HG03139 (cell line): ENCODE measurements around the gene SYT8.

Experiments
- ATAC-seq: cut with Tn5 transposase; IDR thresholded peaks from one replicate; pipeline ENCODE4 v1.9.1; 2021; ENCODE audit not compliant: unreplicated experiment

The SYT8 gene

DNA sequence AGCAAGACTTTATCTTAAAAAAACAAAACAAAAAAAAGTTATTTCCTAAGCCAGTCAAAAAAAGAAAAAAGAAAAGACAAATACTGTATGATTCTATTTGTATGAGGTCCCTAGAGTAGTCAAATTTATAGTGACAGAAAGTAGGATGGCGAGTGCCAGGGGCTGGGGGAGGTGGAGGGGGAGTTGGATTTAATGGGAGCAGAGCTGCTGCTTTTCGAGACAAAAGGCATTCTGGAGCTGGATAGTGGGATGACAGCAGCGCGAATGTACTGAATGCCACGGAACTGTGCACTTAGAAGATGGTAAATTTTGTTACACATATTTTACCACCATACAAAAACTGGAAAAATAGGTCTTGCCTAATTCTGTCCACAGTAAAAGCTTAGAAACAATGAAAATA is 17.8 kb upstream of the SYT8 start:
- ATAC-seq: no peak

DNA sequence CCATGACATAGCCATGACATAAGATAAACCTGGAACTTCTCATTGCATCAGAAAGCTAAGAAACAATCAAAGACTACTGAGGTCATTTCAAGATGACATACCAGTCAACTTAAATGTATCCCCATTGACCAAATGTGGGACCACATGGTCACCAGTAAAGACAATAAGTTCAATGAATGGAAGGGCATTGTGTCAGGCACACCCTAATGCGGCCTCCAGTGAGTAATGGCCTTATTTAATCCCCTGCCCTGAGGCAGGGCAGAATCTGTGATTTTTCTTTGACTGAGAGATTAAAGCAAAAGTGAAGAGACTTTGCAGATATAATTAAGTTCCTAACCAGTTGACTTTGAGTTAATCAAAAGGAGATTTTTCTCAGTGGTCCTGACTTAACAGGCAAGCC is 17.3 kb upstream of the SYT8 start:
- ATAC-seq: no peak

- no peak for ATAC-seq
Measured at GRCh38 chr11:1819074-1819473, 15.7 kb upstream of the SYT8 start.

DNA sequence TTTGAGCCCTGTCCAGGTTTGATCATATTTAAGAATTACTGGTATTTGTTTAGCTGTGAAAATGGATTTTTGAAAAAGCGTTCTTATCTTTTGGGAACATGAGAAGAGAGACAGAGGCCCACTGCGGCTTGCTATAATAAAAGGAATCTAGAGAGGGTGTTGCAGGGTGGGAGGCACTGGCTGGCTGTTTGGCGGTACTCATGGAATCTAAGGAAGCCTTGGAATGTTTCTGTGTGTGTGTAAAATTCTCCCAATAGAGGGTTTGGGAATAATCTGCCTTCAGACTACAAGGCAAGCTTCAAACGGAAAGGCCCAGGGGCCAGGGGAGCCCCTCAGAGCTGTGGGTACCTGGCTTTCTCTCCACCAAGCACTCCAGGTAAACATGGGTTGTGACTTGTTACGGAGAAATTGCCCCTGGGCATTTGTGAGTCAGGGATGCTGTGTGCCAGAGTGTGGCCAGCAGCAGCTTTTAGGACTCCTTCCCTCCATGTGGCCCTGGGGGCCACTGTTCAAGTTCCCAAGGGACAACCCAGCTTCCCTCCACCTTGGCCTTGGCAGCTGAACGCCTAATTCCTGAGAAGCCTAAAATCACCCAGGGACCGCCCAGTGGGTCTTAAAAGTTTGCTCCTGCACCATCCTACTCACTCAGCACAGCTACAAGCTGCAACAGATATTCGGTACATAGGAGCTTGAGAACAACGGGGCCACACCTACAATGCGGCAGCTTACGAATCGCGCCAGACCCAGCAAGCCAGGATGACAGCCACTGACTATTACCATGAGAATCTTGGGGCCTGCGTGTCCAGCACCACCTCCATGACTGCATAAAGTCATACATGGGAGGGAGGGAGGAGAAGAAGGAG is 14.1 kb upstream of the SYT8 start:
- no peak for ATAC-seq

DNA sequence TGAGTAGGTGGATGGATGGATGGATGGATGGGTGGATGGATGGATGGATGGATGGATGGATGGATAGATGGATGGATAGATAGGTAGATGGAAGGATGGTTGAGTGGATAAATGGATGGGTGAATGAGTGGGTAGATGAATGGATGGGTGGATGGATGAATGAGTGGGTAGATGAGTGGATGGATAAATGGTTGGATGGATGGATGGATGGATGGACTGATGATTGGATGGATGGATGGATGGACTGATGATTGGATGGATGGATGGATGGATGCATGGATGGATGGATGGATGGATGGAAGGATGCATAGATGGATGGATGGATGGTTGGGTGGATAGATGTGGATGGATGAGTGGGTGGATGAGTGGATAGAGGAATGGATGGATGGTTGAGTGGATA is 13.2 kb upstream of the SYT8 start:
- no peak for ATAC-seq

GRCh38 chr11:1822648-1823375 is 12.0 kb upstream of the SYT8 start:
- no peak for ATAC-seq

- ATAC-seq: no peak
Measured at GRCh38 chr11:1823376-1824220, 11.2 kb upstream of the SYT8 start.

DNA sequence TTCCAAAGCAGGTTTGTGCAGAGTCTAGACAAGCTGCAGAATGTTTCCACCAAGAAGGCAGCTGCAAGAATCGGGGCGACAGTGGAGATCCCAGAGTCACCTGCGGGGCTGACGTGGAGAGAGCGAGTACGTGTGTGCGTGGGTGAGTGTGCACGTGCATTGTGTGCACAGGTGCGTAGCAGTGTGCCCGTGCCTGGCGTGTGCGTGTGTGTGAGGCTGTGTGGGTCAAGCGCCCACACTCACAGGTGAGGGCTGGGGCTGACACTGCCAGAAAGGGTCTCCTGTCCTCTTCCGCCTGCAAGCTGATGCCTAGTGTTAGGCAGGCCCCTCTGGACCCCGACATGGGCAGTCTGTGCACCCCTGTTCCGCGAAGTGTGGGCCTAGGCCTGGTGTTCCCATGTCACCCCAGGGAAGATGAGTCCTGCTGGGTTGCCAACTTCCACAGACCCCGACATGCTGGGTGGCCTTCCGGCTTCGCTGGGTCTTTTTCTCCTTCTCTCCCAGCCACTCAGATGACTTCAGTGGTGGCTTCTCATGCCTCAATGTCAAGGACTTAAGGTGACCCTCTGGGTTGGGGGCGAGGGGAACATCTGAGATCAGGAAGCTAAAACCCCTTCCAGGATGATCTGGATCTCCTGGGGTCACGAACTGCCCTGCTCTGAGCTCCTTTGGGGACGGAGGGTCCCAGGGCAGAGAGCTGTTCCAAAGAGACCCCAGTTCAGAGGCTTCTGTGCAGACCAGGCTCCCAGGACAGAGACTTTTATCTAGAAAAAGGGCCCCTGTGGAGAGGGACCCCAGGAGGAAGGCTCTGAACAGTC is 10.4 kb upstream of the SYT8 start:
- no peak for ATAC-seq

DNA sequence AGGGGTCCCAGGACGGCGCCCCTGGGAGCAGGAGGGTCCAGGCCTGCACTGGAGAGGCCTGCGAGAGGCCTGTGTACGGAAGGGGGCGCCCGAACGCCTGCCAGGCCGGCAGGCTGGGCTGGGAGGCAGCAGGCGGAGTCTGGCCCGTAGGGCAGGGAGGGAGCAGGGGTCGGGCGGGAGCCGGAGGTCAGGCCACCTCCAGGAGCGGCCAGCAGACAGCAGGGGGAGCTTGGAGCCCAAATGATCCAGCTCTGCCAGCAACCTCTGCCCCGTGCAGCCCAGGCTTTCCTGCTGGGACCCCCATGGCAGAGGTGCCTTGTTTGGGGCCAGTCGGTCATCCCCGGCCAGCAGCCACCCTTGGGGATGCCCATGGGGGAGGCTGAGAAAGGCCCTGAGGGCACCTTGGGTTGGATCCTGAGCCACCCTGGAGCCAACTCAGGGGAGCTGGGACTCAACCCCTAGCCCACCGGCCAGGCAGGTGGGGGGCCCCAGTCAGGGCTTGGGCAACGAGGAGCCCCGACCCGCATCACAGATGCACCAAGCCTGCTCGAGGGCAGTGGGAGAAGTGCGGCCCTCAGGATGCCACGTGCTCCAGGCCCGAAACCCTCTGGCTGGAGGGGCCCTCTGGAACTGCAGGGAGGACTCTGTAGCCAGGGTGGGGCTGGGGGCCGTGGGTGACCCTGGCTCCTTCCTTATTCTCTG is 9.6 kb upstream of the SYT8 start:
- ATAC-seq: no peak

DNA sequence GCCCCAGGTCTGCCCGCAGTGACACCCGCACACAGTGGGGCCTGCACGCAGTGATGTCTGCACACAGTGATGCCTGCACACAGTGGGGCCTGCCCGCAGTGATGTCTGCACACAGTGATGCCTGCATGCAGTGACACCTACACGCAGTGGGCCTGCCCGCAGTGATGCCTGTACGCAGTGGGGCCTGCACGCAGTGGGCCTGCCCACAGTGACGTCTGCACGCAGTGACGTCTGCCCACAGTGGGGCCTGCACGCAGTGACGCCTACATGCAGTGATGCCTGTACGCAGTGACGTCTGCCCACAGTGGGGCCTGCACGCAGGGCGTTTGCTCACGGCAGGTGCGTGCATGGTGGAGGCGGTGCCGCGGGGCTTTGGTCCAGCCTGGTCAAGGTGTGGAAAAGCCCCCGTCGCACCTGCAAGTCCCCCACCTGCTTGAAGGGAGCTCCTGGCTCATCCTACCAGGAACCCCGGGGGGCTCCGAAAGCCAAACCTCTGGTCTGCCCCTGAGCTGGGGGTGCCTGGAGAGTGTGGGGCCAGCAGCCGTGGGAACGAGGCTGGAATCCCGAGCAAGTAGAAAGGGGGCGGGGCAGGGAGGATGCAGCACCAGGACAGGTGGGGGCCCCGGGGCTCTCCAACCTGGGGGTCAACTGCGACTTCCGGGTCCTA is 8.9 kb upstream of the SYT8 start:
- no peak for ATAC-seq

- ATAC-seq: no peak
Measured at GRCh38 chr11:1826552-1827094, 8.2 kb upstream of the SYT8 start.

- ATAC-seq: no peak
Measured at GRCh38 chr11:1827095-1827813, 7.5 kb upstream of the SYT8 start.

DNA sequence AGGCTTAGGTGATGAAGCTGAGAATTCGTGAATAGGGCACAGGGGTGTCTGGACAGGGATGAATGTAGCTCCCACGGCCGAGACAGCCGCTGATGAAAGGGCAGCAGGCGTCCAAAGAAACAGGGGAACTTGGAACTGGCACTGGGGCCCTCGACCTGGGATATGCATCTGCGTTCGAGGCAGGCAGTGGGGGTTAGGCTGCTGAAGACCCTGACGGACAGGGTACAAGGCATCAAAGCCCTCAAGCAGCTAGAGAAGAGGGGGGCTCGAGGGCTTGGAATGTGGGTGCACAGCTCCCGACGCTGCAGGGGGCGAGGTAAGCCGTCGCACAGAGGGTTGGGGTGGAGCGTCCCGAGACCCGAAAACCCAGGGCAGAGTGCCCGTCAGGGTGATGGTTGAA is 6.9 kb upstream of the SYT8 start:
- ATAC-seq: no peak

DNA sequence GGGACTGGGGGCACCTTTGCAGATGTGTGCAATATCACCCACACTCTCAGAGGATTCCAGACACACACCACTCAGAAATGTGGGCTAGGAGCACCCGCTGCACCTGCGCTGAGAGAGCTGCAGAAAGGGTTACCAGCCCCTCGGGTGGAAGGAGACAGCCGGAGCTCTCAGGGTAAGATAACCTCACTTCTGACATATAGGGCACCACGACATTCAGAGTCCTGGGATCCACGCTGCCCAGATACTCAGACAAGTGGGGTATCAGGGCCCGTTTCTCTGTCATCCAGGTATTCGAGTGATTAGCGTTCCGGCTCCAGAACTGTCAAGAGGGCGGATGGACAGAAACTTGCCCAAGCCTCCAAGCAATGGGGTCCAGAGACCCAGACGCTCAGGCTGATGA is 6.2 kb upstream of the SYT8 start:
- no peak for ATAC-seq

DNA sequence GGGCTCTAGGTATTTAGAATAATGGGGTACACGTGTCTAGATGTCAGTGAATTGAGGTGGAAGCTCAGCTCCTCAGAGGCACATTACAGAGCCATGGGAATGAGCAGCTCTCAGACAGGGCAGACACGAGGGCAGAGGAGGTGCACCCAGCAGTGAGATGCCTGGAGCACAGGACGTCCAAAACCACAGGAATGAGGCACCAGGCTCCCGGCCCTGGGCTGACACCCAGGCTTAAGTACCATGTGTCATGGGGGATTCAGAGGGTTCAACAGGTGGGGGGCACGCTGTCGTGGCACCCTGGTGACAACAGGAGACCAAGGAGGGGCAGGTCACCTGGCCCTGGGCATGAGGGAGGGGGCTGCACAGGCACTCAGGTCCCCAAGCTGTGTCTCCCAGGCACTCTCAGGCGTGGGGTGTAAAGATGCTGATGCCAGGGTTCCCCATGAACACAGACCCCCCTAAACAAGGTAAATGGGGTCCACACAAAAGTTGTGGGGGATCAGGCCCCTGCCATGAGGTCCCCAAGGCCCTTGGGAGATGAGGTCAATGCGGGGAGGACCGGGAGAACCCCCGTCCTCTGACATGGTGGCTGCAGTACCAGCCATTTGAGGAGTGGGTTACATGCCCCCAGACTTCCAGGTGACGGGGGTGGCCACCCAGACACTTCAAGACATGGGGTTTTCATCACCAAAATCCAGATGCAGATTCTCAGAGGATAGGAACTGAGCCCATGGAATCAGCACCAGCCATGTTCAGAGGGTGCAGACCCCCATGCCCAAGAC is 5.6 kb upstream of the SYT8 start:
- no peak for ATAC-seq

DNA sequence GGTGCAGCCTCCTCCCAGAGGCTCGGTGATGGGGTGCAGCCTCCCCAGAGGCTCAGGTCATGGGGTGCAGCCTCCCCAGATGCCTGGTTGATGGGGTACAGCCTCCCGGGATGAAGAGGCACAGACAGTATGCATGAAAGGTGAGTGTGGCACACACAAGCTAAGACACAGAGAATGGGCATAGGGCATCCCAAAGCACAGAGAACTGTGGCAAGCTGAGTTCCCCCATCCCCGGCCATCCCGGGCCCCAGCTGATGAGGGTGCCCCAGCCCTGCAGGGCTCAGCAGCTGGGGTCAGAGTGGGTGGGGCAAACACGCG is 4.8 kb upstream of the SYT8 start:
- no peak for ATAC-seq

DNA sequence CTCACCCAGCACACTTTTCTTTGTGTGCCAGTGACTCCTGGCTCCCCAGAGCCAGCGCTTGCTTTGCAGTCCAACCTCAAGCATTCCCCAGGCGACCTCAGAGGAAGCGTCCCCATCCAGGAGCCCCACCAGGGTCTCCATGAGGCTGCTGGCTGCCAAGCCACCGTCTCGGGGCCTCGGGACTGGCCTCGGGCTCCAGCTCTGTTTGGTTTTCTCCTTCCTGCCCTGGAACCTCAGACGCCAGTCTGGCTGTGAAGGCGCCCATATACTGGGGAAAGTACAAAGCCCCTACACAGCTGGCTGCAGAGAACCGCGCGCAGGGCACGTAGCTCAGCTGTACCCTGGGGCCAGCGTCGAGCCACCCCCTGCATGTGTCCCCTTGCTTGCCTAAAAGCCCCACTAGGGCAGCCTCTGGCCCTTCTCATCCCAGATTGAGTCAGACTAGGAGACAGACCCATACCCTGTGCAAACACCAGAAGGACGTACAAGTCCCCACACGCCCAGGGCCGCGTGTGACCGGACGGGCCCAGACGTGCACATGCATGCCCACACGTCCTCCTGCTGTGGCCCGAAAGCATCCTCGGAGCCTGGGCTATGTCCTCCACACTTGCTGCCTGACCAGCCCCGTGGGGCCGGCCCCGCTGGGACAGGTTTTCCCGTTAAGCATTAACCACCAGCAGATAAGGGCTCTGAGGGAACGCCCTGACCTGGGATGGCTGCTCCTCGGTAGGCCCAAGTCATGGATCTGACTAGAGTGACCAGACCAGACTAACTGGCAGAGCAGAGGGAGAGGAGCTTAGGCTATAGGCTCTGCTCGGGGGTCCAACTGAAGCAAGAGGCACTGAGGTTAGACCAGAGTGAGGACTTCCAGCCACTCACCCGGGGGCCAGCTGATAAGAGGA is 4.2 kb upstream of the SYT8 start:
- ATAC-seq: no peak
